Stimulated activated CD8-positive, alpha-beta memory T cell treated with anti-CD3 and anti-CD28 coated beads, Interleukin-12 subunit alpha, Interleukin-12 subunit beta, amount 100 ng/mL, for 4 hours (primary cell): Measurements from ENCODE around the gene KDM8.

Experiments used
- DNase-seq: peaks from one replicate; pipeline ENCODE4 v3.0.0-alpha.2; 2020; ENCODE audit warnings: low read depth

KDM8 gene

DNA sequence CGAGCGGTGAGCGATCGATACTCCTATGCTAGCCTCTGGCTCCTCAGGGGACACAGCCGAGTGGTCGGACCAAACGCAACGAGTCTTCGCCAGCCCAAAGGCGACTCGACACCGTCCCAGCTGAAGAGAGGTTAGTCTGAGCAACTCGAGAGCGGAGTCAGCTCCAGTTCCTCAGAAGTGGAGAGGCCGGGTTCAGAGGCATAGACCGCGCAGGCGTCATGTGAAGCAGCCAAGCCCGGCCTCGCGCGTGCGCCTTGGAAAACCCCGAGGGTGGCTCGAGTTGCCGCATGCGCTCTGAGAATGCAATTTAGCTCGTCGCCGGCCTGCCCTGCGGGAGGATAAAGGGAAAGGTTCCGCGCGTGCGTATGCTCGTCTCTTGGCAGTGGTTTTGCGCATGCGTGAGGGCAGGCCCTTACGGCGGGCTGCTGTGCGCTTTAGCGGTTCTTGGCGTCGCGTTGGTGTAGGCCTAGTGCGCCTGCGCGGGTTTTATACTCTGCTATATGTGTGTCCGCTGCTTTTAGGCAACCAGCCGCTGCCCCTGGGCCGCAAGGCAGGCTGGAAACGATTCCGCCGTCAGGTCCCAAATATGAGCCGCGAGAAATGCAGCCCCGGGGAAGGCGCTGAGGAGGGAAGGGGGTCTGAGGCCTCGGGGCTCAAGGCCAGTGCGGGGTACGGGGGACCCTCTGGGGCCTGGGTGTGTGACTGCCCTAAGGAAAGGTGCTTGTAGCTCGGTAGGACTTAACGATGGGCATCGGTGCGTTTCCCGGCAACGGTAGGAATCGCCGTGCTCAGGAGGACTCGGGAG lies at the start of gene KDM8:
TSS of gene KDM8 (plus strand) at position 20 of the 805 bp plus-strand sequence. CDS start 6,598 bp downstream, outside the sequence.
- peak; percentile 99 for DNase-seq

DNA sequence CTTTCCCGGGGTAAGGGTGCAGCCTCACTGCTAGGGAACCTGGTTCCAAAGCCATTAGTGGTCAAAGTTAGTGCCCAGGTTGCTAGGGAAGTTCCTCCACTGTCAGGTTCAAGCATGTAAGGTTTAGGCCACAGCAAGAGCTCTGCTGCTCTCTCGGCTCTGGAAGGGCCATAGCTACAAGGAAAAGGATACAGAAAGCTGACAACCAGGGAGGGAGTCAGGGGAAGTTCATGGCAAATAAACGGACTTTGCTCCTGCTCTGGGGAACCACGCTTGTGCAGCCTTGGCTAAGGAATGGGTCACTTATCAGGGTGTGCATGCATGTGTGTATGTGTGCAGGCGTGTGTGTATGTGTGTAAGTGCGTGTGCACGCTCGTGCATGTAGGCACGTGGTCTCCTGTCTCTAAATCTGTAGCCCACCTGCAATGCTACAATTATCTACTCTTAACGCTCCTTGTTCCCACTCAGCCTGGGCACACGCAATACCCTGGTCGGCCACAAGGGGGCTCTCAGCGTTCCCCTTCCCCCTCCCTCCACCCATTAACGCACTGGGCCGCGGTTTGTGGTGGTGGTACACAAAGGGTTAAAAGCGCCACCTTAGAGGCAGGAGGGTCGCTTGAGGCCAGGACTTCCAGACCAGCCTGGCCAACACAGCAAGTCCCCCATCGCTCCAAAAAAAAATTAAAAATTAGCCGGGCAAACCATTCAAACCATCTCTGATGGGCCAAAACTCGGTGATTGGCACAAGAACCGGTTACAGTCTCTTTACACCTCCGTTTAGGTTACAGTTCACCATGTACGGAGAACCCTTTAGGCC lies 48.4 kb upstream of the KDM8 start:
- DNase-seq = peak; percentile 42

DNA sequence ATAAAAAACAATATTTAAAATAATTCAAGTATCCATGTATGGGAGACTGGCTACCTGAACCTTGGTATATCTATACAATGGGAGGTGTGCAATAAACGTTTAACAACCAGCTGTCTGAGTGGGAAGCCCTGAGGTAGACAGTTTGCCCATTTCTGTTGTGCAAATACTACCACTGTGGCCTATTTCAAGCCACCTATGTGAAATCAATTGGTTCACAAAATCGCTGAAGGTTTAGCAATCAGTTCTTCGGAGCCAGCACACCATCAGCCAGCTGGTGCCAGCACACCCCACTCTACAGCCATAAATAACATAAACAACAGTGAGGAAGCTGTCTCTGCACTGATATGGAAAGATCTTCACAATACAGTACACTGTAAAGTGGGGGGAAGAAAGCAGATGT lies 46.7 kb upstream of the KDM8 start:
- DNase-seq = no peak

DNA sequence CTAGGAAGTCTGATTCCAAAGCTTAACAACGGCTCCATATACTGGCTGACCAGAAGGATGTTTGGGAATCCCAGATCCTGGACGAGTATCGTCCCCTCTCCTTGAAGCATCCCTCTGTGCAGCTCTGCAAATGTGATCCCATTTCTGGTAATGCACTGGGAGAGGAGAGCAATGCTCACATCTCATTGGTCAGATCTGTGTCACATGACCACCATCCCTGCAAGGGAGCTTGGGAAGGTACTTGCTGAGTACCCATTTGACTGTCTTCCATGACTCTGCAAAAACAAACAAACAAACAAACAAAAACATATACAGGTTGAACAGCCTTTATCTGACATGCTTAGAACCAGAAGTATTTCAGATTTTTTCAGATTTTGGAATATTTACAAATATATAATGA lies 41.9 kb upstream of the KDM8 start:
- DNase-seq = no peak

DNA sequence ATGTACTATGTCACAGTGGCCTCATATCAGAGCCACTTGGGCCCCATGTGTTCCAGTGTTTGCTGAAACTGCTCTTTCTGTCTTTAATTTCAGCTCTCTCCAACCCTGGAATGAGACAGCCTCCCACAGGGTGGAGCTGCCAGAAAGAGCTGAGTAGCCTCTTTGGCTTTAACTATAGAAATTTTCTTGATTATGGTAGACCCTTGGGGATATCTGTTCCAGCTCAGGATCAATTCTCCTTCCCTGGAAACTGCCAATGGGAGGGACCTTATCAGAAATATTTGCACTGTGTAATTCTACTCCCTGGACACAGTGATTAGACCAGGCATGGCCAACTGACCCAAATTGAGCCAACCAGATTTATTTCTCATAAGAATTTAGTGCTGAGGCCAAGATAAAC lies 39.0 kb upstream of the KDM8 start:
- DNase-seq = no peak

DNA sequence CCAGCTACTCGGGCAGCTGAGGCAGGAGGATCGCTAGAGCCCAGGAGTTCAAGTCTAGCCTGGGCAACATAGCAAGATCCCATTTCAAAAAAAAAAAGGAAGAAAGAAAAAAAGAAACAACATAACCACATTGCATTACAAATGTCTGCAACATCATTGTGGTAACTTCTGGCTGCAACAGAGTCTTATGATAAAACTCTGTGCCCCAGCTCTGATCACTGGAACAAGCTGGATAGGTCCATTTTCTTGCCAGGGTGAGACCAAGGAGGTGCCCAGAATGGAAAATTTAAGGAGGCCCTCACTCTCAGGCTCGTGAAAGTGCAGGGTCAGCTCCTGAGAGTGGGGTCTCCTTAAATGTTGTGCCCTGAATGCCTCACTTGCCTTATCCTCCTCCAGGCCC lies 37.8 kb upstream of the KDM8 start:
- DNase-seq = no peak

DNA sequence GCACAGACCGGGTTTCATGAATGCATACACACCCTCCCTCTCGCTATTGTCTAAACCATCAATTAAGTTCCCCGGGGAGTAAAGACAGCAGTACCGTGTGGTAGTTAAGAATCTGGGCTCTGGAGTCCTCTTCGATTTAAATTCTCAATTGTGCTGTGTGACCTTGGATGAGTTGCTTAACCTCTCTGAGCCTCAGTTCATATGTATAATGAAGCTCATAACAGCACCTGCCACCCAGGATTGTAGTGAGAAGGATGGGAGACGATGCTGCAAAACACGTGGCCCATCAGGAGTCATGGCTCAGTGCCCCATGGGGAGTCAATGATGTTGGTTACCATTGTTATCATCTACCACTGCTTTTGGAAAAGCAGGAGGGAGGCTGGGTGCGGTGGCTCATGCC lies 34.5 kb upstream of the KDM8 start:
- DNase-seq = no peak

DNA sequence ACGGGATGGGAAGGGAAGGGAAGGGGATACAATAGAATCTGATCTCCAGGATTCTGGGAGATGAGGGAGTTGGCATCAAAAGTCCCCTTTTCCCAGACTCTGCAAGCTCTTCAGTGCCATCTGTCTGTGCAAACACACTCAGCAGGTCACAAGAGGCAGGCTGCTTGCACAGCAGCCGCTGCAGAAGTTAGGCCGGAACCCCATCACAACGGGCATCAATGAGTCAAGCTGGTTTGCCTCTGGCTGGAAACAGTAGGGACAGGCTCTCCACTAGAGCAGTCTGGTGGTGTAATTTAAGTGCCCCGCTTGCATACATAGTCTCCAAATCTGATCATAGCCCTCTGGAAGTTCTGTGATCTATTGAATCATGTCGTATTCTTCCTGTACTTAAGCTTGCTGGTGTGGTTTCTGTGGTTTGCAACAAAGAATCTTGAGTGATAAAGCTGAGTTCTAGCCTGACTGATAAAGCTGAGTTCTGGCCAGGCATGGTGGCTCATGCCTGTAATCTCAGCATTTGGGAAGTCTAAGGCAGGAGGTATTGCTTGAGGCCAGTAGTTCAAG lies 33.7 kb upstream of the KDM8 start:
- peak; percentile 25 for DNase-seq

DNA sequence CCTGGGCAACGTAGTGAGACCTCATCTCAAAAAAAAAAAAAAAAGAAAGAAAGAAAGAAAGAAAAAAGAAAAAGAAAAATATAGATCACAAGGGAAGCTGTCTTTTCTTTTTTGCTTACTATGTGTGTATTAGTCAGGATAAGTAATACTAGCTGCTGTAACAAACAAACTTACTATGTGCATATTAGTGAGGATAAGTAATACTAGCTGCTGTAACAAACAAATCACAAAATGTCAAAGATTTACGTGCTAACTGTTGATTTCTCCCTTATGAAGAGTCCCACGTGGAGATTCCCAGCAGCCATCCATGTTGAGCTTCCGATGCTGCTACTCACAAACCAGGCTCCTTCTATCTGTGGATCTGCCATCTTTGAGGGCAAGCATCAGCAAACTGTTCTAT lies 31.7 kb upstream of the KDM8 start:
- no peak for DNase-seq

DNA sequence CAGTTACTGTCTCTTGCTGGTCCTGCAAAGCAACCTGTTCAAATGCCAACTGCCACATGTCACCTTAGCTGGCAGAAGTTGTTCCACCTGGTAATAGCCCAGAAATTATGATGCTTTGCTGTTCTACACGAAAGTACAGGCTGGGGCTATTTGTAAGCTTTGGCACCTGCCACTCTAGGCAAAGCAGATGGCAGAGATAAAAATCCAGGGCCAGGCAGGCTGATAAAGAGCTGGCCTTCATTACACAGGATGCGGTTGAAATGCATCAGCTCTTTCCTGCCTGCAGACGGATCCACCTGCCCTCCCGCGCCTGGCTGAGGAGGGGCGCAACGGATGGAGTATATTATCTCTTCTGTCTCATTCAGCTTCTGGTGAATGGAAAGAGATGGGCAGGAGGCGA lies 29.3 kb upstream of the KDM8 start:
- no peak for DNase-seq

DNA sequence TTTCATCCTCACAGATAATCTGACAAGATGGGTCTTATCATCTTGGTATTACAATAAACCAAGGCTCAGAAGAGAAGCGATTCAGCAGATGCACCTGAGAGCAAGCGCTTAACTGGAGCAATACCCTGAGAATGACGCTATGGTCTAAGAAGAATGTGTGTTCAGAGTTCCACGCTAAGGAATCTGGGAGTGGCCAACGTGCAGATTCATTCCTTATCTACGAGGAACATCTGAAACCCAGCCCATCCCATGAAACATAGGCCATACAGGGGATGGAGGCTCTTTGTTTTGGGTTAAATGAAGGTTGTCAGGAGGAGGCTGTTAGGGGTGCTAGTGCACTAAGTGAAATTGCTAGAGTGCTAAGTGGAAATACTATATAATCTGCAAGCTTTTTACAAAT lies 28.5 kb upstream of the KDM8 start:
- DNase-seq = no peak

DNA sequence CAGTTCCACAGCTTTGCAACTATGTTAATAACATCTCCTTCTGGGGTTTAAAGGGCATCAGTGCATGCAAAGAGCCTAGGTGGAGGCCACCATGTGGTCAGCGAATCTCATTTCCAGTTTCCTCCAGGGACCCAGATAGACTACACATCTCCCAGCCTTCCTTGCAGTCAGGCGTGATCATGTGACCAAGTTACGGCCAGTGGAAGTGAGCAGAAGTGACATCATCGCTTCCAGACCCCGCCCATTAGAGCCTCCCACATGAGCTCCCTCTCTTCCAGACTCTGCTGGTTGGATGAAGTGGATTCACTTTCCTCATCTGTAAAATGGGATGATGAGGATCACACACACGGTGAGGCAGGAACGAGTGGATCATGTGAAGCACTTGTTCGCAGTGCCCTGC lies 27.4 kb upstream of the KDM8 start:
- no peak for DNase-seq

DNA sequence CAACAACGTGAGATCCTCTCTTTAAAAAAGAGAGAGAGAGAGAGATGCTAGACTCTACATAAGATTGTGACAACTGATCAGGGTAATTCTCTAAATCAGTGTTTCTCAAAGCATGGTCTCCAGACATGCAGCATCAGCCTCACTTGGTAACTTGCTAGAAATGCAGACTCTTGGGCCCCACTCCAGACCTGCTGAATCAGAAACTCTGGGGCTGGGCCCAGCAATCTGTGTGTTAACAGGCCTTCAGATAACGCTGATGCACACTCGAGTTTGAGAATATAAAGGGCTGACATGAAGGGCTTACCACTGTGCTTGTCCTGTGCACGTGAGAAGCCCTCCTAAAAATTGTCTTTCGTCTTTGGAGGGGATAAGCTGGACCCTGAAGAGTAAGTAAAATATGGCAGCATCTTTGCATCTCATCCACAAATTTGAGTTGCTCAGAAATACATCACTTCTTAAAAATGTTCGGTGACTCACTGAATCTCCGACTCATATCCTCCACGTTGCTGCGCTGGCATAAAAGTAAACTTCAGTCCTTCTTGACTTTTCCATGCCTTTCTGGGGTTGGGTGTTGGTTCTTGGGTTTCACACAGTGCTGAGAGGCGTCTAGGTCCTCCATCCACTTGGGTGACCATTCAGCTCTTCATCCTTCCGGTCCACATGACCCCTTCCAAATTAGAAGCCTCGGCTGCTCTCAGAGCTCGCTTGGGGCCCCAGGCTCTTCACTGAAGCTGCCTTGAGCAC lies 26.1 kb upstream of the KDM8 start:
- DNase-seq = no peak

DNA sequence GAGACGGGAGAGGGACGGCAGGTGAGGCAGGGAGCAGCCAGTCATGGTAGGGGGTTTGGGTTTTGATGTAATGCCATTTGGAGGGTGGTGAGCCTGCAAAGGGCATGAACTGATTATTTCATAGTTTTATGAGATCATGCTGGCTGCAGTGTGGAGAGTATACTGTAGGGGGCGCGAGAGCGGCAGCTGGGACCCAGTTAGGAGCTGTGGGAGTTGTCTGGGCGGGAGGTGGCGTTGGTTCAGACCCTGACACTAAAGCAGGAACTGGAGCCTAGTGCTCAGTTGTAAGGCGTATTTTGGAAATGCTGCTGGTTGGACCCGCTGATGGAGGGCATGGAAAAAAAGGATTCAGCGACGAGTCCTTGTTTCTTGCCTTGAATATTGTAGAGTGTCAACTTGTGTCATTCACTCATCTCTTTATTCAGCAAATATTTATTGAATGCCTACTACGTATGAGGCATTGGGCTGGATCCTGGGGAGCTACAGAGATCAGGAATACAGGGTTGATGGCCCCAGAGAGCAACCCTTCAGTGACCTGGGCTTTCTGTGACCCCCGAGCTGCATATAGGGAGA lies 23.7 kb upstream of the KDM8 start:
- peak; percentile 62 for DNase-seq

DNA sequence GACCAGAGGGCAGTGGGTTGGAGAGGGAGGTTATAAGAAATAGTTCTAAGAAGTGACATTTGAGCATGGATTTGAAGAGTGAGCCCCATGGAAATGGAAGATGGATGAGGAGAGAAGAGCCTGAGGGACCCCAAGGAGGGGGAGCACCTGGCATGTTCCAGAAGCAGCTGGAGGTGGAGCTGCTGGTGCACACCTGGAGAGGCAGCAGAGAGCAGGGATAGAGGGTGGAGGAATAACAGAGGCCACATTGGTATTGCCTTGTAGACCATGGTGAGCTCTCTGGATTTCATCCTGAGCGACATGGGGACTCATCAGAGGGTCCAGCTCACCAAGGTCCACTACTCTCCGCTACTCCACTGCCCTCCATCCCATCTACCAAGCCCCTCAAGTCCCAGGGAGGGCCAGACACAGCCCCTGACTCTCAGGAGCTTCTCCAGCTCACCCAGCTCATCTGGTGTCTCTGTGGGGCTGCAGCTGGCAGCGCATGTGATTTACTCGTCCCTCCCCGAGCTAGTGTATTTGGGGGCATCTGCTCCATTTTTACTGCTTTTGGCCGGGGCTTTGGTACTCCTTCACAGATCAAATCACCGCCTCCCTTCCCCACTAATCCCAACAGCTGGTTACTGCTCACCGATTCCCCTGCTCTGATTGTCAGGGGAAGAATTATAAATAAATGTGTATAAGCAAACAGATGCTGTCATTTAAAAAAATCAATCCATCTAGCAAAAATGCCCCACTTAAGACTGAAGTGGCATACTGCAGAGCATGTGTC lies 22.1 kb upstream of the KDM8 start:
- no peak for DNase-seq

DNA sequence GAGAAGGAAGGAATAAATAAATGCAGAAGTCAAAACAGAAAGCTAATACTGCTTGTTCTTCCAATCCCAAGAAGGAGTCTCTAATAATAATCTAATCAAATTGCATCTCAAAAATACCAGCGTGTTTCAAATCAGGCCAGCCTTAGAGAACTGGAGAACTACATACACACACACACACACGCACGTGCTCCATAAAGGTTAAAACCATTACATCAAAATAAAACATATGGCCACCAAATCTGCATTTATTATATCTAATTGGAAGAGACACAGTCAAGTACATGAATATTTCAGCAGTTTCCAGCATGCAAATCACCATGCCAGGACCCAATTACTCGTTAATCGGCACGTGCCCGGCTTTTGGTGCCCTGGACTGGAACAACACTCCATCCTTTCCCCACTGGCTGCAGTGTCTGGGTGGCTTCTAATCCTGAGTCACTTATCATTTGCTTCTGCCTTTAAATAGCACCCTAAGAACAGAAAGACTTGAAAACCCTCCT lies 20.4 kb upstream of the KDM8 start:
- DNase-seq = no peak

DNA sequence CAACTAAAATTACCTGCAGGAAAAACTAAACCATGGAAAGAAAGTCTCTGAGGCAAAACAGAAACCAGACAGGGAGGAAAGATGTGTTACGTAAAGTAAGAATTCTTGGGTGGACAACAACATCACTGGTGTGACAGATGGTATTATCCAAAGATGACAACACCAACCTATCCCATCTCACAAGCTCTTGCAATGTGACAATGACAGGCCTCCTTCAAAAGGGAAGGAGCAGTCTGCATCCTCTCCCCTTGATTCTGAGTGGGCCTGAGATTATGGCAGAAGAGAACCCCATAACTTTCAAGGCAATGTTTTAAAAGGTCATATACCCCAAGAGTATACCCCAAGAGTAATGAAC lies 17.6 kb upstream of the KDM8 start:
- DNase-seq = no peak

DNA sequence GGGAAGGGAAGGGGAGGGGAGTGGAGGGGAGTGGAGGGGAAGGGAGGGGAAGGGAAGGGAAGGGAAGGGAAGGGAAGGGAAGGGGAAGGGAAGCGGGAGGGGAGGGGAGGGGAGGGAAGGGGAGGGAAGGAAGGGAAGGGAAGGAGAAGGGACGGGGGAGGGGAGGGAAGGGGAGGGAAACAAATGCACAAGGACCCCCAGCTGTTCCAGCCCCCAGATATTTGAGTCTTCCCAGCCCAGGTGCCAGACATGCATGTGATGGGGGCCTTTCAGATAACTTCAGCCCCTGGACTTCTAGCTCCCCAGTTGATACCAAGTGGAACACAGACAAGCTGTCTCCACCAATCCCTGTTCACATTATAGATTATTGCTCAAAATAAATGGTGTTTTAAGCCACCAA lies 14.7 kb upstream of the KDM8 start:
- no peak for DNase-seq

DNA sequence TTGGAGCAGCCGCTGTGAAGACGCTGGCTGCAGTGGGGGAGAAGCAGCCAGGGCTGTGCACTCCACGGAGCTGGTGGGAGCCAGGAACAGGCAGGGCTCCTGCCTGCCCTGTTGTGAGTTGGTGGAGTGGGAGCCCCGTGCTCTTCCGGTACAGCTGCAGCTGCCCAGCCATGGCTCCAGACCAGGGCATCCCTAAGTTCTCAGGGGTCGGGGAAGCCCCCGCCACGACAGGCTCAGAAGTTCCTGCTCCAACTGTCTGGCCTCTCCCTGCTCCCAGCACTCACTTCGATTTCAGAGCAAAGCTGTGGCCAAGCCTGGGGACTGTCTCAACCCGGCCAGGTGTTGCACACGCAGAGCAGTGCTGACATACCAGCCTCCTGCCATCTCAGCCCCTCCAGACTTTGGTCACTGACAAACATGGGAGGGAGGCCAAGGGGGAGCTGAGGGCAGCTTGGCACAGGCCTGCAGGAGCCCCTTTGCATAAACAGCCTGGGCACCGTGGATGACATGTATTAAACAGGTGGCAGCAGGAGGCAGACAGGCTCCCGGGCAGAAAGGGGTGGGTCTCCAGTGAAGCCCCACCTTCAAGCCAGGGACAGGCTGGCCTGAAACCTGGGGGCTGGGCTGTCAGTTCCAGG lies 13.9 kb upstream of the KDM8 start:
- DNase-seq = no peak

DNA sequence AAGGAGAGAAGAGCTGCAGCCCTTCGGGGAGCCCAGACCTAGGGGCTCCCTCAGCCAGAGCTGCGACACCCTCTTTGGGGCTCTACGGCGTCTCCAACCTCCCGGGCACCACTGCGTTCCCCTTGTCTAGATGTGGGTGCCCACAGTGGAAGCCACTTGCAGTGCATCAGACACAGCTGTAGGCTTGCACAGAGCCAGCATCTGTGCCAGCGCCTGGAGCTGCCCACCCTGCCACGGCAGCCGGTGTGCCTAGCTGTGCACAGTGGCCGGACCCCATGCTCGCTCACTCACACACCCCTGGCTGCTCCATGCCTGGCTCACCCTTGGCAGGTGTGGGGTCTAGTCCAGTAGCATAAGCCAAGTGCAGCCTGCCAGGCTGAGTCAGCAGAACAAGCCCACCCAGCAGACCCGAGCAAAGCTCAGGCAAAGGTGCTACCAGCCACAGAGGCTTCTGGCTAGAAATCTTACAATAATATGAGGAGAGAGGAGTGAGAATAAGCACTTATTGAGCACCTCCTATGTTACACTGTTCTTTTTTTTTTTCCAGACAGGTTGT lies 12.9 kb upstream of the KDM8 start:
- no peak for DNase-seq
